NCI-H1048 (cell line): Measurements from ENCODE around the gene RTN4RL1.
A peak's percentile ranks its signal among the peaks of the same experiment; 100 is the strongest.

Source experiments
- DNase-seq: peaks from one replicate; lab custom pipeline; 2025; lab: John Stamatoyannopoulos, UW

RTN4RL1 gene

DNA sequence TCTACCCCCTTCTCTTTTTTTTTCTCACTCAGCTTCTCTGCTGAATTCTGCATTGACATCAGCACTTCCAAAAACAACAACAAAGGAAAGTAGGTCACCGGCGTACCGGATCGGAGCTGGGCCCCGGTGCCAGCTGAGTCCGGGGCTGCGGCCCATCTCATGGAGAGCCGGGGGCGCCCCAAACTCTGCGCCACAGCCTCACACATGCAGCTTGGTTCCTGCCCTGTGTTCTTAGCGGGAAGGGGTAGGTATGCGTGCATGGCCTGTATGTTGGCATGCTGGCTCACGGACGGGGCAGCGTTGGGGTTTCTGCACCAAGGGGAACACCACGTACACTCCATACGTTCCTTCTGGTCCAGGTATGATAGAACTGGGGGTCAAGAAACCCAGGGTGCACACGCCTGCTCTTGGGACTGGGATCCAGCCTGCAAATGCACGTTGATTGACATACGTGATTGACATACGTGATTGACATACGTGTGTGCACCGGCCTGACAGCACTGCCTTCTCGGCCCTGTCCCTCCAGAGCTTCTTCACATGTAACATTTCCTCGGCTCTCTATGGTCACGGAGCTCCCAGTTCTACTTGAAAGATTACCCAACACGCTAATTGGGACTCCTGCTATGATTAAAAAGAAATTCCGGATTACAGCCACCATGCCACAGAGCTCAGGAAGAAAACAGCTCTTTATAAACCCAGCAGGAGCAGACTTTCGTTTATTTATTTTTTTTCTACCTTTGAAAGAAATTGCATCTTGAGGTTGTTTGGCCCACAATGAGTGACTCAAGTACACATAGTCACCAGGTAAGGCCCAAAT, 106.6 kb downstream of the RTN4RL1 start:
- DNase-seq, result no peak

DNA sequence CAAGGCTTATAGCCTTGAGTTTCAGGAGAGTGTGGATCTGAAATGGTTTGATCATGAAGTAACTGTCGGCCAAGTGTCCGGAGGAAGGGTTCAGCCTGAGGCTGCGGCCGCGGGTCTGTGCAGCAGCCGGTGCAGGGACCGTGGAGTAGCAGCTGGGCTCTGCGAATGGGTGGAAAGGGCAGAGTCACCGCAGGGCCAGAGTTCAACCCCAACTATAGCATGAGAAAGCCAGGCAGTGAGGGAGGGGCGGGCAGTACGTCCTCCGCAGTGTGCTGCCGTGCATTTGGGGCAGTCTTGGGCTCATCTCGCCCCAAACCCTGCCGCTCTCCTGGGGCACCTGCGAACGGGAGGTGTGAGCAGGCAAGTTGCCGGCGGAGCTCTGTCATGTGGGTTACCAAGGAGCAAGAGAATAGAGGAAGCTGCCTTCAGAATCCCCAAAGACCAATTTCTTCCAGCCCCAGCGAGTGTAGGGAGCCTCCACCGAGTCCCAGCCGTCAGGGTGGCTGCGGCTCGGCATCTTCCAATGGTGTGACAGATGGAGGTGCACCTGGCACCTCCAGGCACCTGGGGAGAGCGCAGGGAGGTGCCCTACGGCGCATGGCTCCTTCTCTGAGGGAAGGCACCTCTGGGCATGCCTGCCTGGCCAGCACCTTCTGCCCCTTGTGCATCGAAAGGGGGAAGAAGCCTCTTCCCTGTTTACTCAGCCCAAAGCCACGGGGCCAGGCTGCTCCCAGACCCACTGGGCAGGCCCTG, 108.0 kb downstream of the RTN4RL1 start:
- DNase-seq, result no peak

DNA sequence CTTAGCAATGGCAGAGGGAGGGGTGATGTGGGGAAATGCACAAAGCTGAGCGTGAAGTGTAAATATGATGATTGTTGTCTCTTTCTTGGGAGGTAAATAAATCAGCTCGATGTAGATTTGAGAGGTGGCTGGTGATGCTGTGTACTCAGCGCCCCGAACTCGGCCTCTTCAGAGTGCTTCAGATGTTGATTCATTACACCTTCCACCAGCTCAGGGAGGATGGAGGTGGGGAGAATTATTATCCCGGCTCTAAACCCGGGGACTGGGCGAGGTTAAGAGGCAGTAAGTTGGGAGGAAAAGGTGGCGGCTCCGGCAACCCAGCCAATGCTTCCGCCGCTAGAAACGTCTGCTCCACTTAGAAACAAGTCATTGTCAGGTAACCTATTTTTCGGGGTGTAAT, 108.8 kb downstream of the RTN4RL1 start:
- no peak for DNase-seq

DNA sequence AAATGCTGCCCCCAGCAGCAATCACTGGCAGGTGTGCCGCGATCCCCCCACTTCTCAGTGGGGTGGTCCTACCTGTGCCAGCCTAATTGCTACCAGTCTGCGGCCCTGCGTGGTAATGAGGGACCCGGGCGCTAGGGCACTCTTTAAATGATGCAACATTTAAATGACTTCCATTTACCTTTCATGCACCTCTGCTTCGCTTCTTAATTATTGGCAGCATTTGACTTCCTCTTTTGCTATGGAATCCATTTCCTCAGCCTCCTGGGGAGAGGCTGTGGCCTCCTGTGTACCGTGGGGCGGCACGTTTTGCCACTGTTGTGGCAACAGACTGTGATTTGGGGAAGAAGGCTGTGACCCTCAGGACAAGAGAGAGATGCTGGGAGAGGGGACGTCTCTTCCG, 109.2 kb downstream of the RTN4RL1 start:
- no peak for DNase-seq

DNA sequence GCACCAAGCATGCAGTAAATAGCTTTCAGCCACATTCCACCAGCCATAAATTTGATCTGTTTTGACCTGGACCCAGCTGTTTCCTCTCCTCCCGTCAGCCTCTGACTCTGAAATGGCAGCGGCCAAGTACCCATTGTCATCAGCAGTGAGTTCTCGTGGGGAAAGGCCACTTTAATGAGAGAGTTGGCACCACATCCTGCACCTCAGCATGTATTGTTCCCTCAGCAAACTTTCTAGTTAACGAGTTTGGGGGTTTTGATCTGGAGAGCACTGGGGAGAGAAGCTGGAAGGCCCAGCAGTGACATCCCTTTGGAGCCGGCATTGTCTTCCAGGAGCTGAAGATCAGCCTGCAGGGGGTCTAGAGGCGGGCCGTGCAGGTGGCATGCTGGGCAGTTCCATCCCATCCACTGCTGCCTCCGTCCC, 110.5 kb downstream of the RTN4RL1 start:
- DNase-seq, result no peak

DNA sequence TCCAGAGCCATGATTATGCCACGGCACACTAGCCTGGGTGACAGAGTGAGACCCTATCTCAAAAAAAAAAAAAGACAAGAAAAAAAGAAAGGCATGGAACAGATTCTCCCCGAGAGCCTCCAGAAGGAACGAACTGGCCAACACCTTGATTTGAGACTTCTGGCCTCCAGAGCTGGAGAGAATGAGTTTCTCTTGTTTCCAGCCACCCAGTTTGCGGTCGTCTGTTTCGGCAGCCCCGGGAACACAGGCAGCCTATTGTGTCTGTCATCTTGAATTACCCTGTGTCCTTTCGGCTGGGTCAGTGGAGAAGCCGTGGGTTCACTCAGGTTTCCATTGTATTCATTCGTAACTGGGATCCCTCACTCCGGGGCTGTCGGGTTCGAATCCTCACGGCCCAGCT, 111.4 kb downstream of the RTN4RL1 start:
- DNase-seq, result no peak

DNA sequence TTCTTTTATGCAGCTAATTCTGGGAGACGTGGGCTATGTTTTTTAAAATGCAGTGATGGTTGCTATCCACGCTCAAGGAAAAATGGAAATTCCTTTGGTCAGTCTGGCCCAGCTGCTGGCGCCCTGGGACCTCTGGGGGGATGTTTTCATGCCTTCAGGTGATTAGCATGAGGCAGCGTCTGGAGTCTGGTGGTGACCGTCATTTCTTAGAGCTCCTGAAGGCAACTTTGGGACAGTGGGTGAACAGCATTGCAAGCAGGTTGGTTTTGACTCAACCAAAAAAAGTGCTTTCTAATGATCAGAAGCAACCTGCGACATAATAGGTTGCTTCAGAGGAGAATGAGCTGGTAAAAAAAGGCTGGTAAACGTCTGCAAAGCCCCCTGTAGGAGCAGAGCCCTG, 113.0 kb downstream of the RTN4RL1 start:
- DNase-seq, result no peak

DNA sequence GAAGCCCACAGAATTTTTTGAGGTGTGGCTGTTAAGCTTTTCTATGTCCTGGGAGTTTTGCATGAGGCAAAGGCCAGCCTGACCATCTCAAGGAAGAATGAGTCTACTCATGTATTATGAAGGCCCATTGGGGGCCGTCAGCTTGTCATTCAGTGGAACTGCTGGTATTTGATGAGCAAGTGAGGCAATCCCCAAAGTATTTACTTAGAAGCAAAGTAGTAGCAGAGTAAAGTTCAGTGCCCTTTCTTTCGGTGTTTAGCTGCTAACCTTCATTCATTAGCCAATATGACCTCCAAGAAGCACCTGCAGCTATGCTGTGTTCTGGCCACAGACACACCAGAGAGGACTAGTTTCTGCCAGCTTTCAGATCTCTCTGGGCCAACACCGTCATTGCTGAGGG, 115.1 kb downstream of the RTN4RL1 start:
- no peak for DNase-seq

DNA sequence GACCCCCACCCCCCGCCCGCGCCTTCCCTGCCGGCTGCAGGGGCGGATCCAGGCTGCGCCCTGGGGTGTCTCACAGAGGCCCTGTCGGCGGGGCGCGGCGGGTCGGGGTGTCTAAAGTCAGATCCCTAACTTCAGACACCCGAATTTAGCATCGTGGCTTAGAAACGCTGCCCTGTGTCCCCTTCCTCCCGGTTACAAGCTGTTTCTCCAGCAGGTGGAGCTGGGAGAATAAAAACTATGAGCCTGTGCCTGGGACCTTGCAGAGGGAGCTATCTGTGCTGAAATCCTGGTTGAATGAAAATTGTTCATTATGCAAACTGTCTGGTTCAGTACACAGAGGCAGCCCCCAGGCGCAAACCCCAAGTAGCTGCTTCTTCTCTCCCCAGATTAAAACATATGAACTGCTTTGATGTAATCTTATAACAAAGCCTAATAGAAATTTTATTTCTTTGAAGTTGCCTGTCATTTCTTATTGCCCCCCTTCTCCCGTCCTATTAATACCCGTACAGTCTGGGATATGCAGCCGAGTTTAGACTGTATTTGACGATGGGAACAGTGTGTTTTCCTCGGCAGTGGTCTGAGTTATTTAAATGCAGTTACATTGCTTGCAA, 116.3 kb downstream of the RTN4RL1 start:
- DNase-seq, result peak; percentile 78

DNA sequence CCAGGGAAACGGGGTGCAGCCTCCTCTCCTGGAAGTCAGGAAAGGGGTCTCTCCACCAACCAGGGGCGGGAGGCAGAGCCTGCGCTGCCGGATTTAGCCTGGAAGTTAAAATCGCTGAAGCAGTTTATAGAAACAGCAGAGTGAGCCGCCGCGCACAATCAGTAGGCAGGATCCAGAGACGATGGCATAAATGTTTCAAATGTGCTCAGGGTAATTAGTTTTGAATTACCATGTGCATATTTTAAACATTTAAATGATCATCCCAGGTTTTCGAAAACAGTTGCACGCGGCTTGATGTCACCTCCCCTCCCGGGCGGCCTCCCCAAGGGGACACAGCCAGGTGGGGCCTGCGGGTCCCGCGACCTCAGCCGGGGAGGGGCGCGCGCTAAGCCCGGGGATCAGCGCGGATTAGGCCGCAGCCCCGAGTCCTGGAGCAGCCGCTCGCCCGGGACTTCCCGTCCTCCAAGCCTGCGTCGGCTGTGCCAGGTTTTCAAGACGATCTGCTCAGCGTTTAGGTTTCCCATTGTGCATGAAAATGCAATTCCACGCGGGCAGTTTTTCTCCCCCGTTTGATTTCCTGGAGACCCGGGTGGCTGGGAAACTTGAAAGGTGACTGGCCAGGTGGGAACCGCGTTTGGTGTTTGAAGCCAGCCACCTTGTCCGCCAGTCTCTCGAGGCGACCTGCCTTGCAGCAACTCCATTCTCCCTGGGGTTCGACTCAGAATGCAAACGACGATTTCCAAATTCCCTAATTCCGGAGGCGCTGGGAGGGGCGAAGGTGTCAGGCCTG, 117.0 kb downstream of the RTN4RL1 start:
- DNase-seq, result no peak

DNA sequence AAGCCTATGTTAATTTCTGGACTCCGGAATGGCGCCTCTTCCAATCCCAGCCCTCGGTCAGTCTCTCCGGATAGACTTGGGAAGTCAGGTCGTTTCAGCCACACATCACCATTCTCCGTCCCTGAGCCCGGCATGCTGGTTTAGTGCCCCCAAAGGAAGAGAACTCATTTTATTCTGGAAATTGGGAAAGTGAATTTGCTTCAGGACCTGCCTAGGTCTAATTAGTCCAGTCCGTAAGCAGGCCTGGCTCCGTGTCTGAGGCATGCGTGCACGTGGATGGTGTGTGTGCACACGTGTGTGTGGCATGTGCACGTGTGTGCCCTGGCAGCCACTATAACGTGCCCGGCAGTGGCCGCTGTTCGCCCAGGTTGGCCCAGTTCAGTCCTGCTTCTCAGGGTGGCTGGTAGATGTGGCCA, 117.9 kb downstream of the RTN4RL1 start:
- DNase-seq, result no peak

DNA sequence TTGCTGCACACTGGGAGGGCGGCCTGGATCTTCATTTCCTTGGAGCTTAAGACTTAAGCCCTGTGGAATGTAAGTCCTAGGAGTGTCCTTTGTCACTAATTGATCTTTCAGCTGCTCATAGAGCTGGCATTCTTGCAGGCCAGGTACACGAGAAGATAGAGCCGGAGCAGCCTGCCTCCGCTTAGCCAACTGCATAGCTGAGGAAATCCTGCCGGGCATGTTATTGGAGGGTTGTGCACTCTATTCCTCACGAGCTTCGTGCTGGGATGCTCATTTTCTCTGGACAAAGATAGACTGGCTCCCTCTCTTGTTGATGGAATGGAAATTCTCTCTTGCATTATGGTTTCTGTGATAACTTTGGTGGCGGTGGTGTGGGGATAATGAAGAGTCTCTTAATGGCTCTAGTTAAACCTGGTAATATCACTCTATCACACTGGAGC, 118.5 kb downstream of the RTN4RL1 start:
- no peak for DNase-seq

DNA sequence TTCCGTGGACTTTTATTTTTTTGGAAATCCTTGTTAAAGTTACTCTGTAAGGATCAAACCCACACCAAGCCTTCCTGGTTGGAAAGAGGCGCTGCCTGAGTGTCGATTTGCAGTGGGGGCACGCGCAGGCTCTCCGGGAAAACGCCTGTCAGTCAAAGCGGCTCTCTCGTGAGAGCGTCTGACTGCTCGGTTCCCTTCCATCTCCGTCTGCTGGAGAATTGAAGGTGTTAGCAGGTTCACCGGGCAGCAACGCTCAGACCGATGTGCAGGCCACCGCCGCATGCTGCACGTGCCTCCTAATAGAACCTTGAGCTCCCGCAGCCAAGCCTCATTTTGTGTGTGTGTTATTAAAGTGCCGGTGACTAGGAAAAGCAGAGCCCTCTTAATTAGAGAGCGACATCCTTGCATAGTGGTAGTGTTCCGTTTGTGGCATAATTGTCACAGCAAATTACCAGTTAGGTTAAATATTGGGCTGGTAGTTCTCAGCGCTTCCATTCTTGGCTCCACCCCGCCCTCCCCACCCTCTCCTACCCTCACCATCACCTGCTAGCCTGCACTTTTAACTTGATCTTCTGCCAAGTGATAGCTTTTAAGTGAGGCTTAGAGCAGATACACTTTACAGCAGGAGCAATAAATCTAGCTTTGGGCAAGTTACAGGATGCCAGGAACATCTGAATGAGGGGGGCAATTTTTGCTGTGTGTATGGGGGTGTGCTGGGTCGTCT, 119.8 kb downstream of the RTN4RL1 start:
- DNase-seq, result no peak

DNA sequence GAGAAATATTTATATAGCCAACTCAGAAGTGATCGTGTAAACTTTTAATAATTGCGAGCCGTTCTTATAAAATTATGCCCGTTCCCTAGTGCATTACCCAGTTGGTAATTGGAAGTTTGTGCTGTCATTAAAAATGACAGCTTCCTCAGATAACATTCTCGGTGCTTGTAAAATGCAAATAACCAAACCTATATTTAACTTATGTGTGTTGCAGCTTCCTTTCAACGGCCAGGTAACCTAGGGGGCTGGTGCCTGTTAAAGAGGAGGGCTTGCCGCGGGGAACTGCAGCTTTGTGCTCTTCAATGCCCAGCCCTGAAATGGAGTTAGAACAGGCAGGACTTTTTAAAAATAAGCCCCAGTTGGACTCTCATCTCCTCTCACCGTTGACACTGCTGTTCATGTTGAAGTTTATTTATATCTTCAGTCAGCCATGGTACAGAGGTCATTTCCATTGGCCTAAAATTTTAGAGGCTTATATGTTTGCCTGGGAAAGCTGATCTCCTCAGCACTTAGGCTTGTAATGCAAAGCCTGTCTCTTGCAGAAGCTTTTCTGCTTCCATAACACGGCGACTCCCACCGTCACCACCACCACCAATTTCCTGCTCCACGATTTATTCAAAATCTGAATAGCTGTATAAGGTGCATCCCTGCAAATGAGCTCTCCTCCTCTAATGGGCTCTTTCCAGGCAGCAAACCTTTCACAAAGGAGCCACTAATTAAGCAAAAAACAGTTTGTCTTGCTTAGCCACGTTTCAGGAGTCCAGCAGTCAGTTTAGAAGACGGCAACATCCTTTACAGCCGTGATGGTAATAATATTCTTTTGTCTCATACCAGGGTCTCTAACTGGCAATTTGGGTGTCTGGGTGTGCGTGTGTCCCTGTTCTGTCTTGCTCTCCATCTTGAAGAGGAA, 120.6 kb downstream of the RTN4RL1 start:
- no peak for DNase-seq

DNA sequence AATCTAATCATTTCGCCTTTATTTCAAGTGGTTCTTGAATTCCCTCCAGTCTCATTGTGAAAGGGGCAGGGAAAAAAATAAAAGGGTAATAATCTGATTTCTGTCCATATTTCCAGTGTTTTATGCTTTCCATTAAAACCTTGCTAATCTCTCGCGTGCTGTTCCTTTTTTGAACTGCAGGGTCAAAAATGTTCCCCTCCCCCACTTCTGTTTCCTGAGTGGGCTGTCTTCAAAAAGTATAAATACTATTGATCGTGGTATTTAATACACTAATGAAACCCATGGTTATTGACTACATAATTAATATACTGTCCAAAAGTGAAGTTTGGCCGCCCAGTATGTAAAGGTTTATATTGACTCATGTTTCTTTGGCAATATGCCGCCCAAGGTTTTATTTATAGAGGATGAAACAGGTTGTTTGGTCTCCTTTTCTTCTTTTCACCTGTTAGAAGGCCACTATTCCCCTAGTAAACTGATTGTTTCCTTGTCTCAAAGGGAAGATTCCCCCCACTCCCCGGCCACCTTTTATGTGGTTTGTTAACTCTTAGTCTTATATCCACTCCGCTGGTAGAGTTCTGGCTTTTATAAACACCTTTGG, 125.6 kb downstream of the RTN4RL1 start:
- no peak for DNase-seq

DNA sequence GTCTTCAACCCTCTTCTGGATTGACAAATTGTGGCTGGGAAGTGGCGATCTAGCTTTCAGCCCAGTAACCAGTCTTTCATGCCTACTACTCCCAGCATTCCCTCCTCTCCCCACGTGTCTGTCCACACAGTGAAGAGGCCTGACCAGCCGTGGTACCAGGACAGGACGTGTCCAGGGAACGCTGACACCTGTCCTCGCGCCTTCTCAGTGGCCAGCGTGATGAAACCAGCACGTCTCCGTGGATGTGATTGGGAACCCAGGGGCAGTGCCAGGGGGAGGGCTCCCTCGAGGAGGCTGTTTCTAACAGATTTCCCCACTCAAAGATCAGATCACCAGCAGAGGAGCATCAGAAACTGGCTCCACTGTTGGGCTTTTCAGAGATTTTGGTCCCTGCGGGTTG, 126.3 kb downstream of the RTN4RL1 start:
- no peak for DNase-seq

DNA sequence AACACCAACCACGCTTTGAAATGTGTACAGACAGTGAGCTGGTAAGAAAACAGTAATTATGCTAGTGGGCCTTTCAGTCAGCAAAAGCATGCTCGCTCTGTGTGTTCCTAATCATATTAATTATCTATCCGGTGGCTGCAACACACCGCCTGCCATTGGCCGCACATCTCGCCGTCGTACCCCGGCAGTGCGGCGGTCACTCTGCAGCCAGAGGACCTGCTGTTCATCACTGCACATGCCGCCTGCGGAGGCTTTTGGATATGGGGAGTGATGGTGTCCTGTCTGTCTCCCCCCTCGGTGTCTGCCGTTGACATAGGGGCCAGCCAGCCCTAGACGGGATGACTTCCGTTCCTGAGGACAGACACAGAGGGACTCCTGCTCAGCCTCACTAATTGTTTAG, 126.8 kb downstream of the RTN4RL1 start:
- no peak for DNase-seq

DNA sequence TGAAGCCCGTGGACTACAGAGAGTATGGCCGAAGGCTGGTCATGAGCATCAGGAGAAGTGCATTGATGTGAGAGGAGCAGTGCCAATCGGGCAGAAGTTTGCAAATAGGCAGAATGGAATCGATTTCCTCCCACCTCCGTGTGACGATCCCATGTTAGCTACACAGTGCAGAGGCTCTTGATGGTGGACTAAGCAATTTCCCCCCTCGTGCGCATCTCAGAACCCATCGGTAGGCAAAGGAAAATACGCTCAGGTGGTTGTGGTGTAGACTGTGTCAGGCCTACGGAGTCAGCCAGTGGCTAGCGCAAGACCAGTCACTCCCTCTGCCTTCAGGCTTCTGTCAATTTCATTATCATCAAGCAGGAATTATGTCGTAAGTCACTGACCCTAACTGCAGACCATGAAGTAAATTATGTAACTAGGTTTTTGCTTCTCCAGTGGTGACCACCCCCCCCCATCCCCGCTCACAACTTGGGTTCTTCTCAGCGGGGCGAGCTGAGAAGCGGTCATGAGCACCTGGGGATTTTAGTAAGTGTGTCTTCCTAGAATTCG, 128.0 kb downstream of the RTN4RL1 start:
- no peak for DNase-seq

DNA sequence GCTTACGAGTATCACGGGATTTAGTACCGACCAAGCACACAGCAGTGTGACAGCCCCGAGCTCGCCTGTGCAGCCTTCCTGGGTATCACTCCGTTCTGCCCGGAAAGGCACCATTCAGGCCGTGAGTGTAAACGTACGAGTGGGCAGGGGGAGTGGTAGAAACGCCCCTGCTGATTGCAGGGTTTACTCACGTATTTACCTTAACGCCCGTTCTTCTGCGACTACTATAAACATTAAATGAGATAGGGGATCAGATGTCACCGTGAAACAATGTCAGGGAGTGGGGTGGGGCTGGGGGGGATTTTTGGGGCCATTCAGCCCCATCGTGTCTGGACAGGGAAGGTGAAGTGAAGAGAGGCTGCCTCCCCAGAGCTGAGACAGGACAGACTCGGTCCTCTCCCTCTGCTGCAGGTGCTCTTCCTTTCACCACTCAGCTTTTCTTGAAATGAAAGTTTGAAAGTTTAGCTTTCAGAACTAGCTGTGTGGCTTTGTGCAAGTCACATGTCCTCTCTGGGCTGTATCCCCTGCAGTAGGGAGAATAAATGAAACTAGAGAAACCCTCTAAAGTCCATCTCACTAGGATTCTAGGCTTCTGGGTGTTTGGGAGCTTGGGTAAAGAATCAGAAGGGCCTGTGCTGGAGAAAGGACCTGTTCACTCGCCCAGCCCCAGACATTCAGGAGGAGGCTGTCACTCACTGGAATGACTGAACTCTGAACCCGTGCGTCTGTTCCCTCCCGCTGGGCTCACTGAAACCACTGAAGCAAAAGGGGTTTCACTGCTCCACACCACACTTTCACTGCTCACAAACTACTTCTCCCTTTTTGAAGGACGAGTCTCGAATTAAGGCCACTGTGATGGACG, 128.7 kb downstream of the RTN4RL1 start:
- DNase-seq, result no peak
